ENCODE data around the gene TRIOBP. TPM values are rescaled to one million over a fixed set of nuclear protein-coding genes. Genes with fewer than 3 reads are reported as not detected.

The TRIOBP gene
- total and polyA plus RNA-seq, 7 donors = 51.7 to 140 (median 82.8) TPM

DNA sequence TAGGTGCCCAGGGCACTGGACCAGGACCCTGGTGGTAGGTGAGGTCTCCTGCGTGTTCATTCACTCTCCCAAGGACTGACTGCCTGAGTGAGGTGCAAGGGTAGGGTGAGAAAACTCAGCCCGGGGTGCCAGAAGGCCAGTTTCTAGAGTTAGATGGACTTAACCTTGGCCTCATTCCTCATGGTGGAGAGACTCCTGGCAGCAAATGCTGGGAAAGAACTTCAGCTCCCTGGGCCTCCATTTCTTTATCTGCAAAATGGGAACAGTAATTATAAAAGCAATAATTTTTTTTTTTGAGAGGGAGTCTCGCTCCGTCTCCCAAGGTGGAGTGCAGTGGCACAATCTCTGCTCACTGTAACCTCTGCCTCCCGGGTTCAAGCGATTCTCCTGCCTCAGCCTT is 47.7 kb downstream of the TRIOBP start:
- no peaks in the 10 kb centered on the region for H3K27me3 ChIP-seq
- H3K36me3 ChIP-seq = no peaks in the 10 kb centered on the region
- peak overlapping the region; percentile 88 to 98 (median 96) for H3K27ac ChIP-seq
- no peak for DNase-seq
- peaks cover 0 to 85% (median 82%) of the 10 kb centered on the region in 4 donors for H3K4me1 ChIP-seq
- WGBS, 2 donors = 75 to 92% methylated on average over 6 of the region's 6 CpGs
- H3K9me3 ChIP-seq = no peaks in the 10 kb centered on the region
- intact Hi-C loops (cut with DNase I) = loop anchor here (2.0 to 5.0 kb wide), 2 partner anchors 68 to 547 kb away; no protein-coding TSS in a partner anchor
- no peak overlapping the region for H3K4me3 ChIP-seq
- no peak for TF ChIP-seq EP300 (IDR thresholded peaks at IDR 0.05)
- TF ChIP-seq, protein P1, sequence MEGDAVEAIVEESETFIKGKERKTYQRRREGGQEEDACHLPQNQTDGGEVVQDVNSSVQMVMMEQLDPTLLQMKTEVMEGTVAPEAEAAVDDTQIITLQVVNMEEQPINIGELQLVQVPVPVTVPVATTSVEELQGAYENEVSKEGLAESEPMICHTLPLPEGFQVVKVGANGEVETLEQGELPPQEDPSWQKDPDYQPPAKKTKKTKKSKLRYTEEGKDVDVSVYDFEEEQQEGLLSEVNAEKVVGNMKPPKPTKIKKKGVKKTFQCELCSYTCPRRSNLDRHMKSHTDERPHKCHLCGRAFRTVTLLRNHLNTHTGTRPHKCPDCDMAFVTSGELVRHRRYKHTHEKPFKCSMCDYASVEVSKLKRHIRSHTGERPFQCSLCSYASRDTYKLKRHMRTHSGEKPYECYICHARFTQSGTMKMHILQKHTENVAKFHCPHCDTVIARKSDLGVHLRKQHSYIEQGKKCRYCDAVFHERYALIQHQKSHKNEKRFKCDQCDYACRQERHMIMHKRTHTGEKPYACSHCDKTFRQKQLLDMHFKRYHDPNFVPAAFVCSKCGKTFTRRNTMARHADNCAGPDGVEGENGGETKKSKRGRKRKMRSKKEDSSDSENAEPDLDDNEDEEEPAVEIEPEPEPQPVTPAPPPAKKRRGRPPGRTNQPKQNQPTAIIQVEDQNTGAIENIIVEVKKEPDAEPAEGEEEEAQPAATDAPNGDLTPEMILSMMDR (IDR thresholded peaks at IDR 0.05) = peak in 1 of 4 experiments; percentile 3

DNA sequence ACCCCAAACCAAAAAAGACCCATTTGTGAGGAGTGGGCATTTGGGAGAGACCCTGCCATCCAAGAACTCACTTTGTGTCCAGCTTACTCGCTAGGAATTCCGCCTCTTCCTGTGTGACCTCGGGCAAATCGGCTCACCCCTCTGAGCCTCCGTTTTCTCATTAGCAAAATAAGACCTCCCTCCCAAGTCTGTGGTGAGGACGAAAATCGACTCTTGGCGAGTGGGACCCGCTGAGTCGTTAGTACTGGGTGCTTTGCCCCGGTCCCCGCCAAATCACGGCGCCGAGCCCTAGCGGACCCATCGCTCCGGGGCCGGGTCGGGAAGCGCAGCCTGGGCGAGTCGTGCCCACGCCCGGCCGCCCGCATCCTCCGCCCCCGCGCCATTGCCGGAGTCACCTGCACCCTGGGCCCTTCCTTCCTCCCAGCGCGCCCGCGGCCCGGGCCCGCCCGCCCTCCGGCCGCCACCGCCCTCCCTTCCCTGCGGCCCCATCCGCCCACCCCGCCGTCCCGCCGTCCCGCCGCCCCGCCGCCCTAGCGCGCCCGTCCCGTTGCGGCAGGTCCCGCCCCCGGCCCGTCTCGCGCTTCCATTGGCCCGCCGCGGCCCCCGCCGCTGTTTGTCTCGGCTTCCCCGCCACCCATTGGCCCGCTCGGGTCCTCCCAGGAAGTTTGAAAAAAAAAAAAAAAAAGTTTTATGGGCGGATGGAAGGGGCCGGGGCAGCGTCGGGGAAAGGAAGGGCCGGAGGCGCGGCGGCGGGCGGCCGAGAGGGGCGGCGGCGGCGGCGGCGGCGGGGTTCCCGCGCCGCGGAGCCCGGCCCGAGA is 48.9 kb downstream of the TRIOBP start:
- Histone ChIP-seq H3K27me3 (no peaks in the 10 kb centered on the region), H3K4me1 (peaks cover 0 to 89% (median 84%) of the 10 kb centered on the region in 4 donors), H3K9me3 (no peaks in the 10 kb centered on the region), H3K36me3 (no peaks in the 10 kb centered on the region), H3K27ac (peak overlapping the region; percentile 91 to 98 (median 98)), H3K4me3 (peak overlapping the region; percentile 72 to 99 (median 76))
- 1% methylated on average over 94 of the region's 94 CpGs for WGBS, 2 donors
- peak; percentile 38 to 75 (median 62) for TF ChIP-seq POLR2AphosphoS5 (IDR thresholded peaks at IDR 0.05)
- TF ChIP-seq, protein P1 (IDR thresholded peaks at IDR 0.05) = no peak
- intact Hi-C loops (cut with DNase I) = loop anchor here (2.0 to 5.0 kb wide), 2 partner anchors 62 to 69 kb away; partner anchors contain the start of gene GCAT
- DNase-seq = peak; percentile 96

DNA sequence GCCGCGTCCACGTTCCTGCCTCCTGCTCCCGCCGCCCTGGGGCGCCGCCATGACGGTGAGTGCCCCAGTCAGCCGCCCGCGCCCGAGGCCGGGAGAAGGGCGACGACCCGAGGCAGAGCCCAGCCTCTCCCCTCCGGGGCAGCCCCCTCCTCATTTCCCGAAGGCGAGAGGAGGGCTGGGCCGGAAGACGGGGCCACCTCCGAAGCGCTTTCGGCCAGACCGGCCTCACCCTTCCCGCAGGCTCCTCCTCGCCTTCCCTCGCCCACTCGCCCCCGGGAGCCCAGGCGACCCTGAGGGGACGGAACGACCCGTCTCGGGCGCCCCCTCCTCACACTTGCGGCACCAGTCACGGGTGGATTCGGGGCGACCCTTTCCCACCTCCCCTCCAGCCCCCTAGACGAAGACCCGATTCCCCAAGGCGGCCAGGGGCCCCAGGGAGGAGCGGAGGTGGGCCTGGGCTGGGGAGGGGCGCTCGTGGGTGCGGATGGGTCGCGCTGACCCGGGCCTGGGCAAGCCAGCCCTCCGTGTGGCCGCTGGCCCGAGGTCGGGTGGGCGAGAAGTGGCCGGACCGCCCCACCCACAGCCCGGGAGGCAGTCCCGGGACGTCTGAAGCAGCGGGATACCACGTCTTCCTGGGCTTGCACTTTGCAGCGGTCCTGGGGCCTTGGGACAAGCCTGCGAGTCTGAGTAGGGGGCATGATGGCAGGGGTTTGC is 49.7 kb downstream of the TRIOBP start:
- Histone ChIP-seq H3K4me1 (peaks cover 0 to 89% (median 84%) of the 10 kb centered on the region in 4 donors), H3K27ac (peak overlapping the region; percentile 91 to 98 (median 98)), H3K9me3 (no peaks in the 10 kb centered on the region), H3K27me3 (no peaks in the 10 kb centered on the region), H3K4me3 (peak overlapping the region; percentile 72 to 99 (median 76)), H3K36me3 (no peaks in the 10 kb centered on the region)
- 0% methylated on average over 64 of the region's 64 CpGs for WGBS, 2 donors
- intact Hi-C loops (cut with DNase I) = loop anchor here (5.0 kb wide), 1 partner anchor 61 kb away; the partner anchor contains the start of gene GCAT
- TF ChIP-seq POLR2AphosphoS5 (IDR thresholded peaks at IDR 0.05) (no peak), POLR2A (IDR thresholded peaks at IDR 0.05) (no peak), EP300 (IDR thresholded peaks at IDR 0.05) (no peak)
- TF ChIP-seq, protein P1 (IDR thresholded peaks at IDR 0.05) = no peak
- no peak for DNase-seq

DNA sequence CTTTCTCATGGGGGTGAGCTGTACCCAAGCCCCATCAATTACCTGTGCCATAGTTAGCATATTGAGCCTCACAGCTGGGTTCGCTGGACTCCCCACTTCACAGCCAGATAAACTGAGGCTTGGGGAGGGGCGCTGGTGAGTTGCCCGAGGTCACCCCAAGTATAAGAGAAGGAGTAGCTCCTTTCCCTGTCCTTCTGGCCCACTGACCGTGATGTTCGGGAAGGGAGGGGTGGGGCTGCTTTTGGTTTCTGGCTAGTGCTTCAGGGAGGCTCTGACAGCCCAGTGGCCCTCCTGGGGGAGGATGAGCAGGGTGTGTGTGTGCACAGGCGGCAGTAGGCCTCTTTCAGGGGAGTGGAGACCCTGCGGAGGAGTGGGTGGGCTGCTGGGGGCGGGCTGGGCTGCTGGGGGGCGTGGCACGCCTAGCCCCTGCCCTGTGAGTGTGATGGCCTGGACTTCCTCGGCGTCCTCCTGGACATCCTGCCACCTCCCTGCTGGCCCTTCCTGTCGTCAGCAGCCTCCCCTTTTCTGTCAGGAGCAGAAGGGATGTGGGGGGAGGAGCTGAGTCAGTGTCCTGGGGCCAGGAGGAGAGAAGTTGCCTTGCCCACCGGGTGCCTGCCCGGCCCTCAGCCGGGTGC is 50.3 kb downstream of the TRIOBP start:
- no peaks in the 10 kb centered on the region for H3K9me3 ChIP-seq
- intact Hi-C loops (cut with DNase I) = loop anchor here (5.0 kb wide), 1 partner anchor 60 kb away; the partner anchor contains the start of gene GCAT
- TF ChIP-seq, protein P1 (IDR thresholded peaks at IDR 0.05) = no peak
- TF ChIP-seq POLR2AphosphoS5 (IDR thresholded peaks at IDR 0.05) = peak in 1 of 4 donors; percentile 37
- peak overlapping the region; percentile 72 to 99 (median 76) for H3K4me3 ChIP-seq
- WGBS, 2 donors = 5 to 24% methylated on average over 16 of the region's 16 CpGs
- peaks cover 0 to 89% (median 84%) of the 10 kb centered on the region in 4 donors for H3K4me1 ChIP-seq
- H3K27me3 ChIP-seq = no peaks in the 10 kb centered on the region
- H3K27ac ChIP-seq = peak overlapping the region; percentile 91 to 98 (median 98)
- H3K36me3 ChIP-seq = no peaks in the 10 kb centered on the region
- peak; percentile 84 for DNase-seq
